D721Med (cell line): Measurements from ENCODE around the gene CACNA1G.

Source experiments
- DNase-seq: peaks from one replicate; pipeline ENCODE4 v3.0.0; 2011; ENCODE audit warnings: low spot score; ENCODE audit not compliant: insufficient read length
- FAIRE-seq: peaks from 2 replicates; lab custom pipeline; 2011; peaks lifted over from hg19 to GRCh38; lab: Jason Lieb, UNC
- TF ChIP-seq, protein P1 (sequence below): IDR thresholded peaks from 2 replicates; pipeline ENCODE4 v1.5.1; 2012; ENCODE audit warnings: mild to moderate bottlenecking, control low read depth; ENCODE audit not compliant: insufficient read depth; ENCODE audit errors: missing control alignments

CACNA1G gene

DNA sequence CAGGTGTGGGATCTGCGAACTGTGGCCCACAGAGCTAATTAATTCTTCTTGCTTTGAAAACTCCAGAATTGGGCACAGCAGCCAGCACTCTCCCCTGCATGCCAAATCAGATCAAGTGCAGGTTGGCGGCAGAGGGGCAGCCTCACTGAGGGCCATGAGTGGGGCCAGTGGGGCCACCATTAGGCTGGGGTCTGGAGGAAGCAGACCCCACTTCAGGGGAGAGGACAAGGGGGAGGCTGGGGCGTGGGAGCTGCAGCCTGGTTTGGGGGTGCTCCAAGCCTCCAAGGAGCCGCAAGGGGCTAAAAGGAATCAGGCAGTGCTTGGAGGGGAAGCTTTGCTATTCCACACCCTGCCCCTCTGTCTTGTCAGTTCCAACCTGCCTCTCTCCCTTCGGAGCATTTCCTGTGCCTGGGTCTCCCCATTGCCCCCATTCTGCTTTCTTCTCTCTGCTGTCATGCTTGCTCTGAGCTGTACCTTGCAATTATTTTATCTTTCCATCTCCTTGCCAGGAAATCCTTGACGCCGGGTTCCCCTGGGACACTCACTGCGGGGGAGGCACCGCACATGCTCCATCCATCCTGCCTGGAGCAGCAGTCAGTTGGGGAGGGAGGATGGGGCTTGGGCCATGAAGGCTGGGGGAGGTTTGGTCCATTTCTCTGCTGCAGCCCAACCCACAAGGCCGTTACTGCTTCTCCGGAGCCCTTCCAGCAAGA, 70.8 kb downstream of the CACNA1G start:
- FAIRE-seq (no peak), DNase-seq (no peak)
- TF ChIP-seq, protein P1, sequence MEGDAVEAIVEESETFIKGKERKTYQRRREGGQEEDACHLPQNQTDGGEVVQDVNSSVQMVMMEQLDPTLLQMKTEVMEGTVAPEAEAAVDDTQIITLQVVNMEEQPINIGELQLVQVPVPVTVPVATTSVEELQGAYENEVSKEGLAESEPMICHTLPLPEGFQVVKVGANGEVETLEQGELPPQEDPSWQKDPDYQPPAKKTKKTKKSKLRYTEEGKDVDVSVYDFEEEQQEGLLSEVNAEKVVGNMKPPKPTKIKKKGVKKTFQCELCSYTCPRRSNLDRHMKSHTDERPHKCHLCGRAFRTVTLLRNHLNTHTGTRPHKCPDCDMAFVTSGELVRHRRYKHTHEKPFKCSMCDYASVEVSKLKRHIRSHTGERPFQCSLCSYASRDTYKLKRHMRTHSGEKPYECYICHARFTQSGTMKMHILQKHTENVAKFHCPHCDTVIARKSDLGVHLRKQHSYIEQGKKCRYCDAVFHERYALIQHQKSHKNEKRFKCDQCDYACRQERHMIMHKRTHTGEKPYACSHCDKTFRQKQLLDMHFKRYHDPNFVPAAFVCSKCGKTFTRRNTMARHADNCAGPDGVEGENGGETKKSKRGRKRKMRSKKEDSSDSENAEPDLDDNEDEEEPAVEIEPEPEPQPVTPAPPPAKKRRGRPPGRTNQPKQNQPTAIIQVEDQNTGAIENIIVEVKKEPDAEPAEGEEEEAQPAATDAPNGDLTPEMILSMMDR = no peak

GRCh38 chr17:50631908-50632571, 71.5 kb downstream of the CACNA1G start:
- FAIRE-seq (no peak), DNase-seq (no peak)
- TF ChIP-seq, protein P1 = no peak

DNA sequence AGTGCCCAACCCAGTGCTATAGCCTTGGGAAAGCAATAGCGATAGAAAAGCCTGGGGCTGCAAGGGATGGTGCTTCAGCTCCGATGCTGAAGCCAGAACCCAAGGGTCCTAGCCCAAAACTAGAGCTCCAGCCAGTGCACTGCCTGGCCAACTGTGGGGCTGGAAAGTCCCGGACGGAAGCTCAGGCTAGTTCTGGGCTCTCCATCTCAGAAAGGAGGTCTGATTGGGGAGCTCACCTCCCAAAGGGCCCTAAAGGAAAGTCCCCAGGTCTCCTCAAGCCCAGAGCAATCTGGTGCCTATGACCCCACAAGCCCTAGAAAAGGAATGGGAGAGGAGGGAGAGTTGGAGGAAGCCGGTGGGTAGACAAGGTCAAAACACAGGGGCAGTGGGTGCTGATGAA, 72.1 kb downstream of the CACNA1G start:
- no peak for FAIRE-seq

GRCh38 chr17:50633683-50634082, 73.2 kb downstream of the CACNA1G start:
- FAIRE-seq = no peak
- no peak for DNase-seq
- TF ChIP-seq, protein P1 = no peak

More for the DNA sequence above, 72.1 kb downstream of the CACNA1G start:
- DNase-seq = no peak
- TF ChIP-seq, protein P1 = no peak

- TF ChIP-seq, protein P1 = no peak
- FAIRE-seq = no peak
- DNase-seq = no peak
These were observed 73.9 kb downstream of the CACNA1G start, which contains the start of gene ABCC3 for GRCh38 chr17:50634224-50634914. Gene ABCC3 (plus strand): TSS chr17:50634881. CDS start chr17:50634937, 56 bp downstream.

DNA sequence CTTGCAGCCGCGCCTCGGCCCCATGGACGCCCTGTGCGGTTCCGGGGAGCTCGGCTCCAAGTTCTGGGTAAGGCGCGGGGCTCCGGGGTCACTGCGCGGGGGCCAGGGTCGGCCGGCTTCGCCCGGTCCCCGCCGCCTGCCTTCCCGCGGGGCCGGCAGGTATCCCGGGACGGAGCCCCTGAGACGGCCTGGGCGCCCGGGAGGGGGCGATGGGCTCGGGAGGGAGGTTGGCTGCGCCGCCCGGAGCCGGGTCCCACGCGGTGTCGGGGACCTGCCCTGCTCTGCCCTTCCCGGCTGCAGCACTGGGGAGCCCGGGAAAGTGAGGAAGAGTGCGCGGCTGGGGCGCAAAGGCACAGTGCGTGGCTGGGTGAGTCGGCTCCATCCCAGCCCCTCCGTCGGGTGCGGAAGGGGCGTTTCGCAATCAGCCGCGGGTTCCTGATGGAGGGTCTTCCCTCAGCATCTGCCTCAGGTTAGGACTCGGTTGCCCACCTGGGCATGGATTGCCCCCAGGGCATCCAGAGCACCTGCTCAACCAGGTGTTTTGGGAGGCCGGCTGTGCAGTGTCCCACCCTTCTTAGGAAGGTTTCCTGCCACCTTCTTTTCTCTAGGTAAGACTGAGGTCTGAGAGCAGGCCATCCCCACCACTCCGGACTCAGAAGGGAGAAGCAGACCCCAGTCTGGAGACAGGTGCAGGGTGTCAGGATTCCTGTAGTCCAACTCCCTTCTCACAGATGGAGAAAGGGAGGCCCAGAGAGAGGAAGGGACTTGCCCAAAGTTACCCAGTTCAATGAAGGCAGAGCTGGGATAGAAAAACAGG, 74.6 kb downstream of the CACNA1G start:
- FAIRE-seq (no peak), DNase-seq (no peak)
- TF ChIP-seq, protein P1 = no peak
